NCI-H187 treated with DMSO at 0.1 percent for 48 hours (cell line): Measurements from ENCODE around the gene IGF2.
"Not testable (repeated sequence)": the region's sequence is repeated elsewhere in the genome, so short reads cannot be mapped to it uniquely, and the experiment has no call there.

ENCODE experiments used
- DNase-seq: peaks from one replicate; lab custom pipeline; 2025; lab: John Stamatoyannopoulos, UW

Gene IGF2

GRCh38 chr11:2139123-2139521, at the start of gene IGF2:
IGF2 (minus strand) TSS chr11:2139389; CDS start chr11:2135523, 3,866 bp downstream.
- DNase-seq, result no peak

- DNase-seq, result no peak
These were observed 49.6 kb upstream of the IGF2 start for GRCh38 chr11:2188745-2189144.

- DNase-seq, result no peak
These were observed 48.1 kb upstream of the IGF2 start for GRCh38 chr11:2187280-2187707.

GRCh38 chr11:2186669-2187279, 47.6 kb upstream of the IGF2 start:
- no peak for DNase-seq

- no peak for DNase-seq
These were observed 46.3 kb upstream of the IGF2 start for GRCh38 chr11:2185324-2186085.

- DNase-seq, result no peak
These were observed 43.7 kb upstream of the IGF2 start for GRCh38 chr11:2182692-2183474.

- DNase-seq, result no peak
These were observed 42.9 kb upstream of the IGF2 start for GRCh38 chr11:2182075-2182474.

- no peak for DNase-seq
These were observed 41.7 kb upstream of the IGF2 start for GRCh38 chr11:2180789-2181370.

GRCh38 chr11:2180347-2180746, 41.2 kb upstream of the IGF2 start:
- no peak for DNase-seq

GRCh38 chr11:2179516-2179915, 40.3 kb upstream of the IGF2 start:
- DNase-seq, result no peak

GRCh38 chr11:2178906-2179494, 39.8 kb upstream of the IGF2 start:
- no peak for DNase-seq

GRCh38 chr11:2178055-2178773, 39.0 kb upstream of the IGF2 start:
- DNase-seq, result not testable (repeated sequence)

GRCh38 chr11:2177076-2177475, 37.9 kb upstream of the IGF2 start:
- no peak for DNase-seq

GRCh38 chr11:2176389-2176900, 37.3 kb upstream of the IGF2 start:
- no peak for DNase-seq

- DNase-seq, result no peak
These were observed 36.5 kb upstream of the IGF2 start for GRCh38 chr11:2175659-2176058.

GRCh38 chr11:2174361-2174760, 35.2 kb upstream of the IGF2 start:
- no peak for DNase-seq

GRCh38 chr11:2173761-2174160, 34.6 kb upstream of the IGF2 start:
- DNase-seq, result no peak

GRCh38 chr11:2173150-2173693, 34.0 kb upstream of the IGF2 start:
- DNase-seq, result no peak

- DNase-seq, result no peak
These were observed 33.5 kb upstream of the IGF2 start for GRCh38 chr11:2172676-2173075.

GRCh38 chr11:2171591-2172003, 32.4 kb upstream of the IGF2 start, which contains the start of gene TH:
TH (minus strand) TSS chr11:2171815; CDS start chr11:2171786, 29 bp downstream.
- DNase-seq, result no peak
